H9 (cell line): ENCODE data around the gene MGA. TPM values are rescaled to one million over a fixed set of nuclear protein-coding genes. Genes with fewer than 3 reads are reported as not detected.

Source experiments
- DNase-seq: peaks from one replicate; pipeline ENCODE4 v3.0.0-alpha.2; 2017
- H2AFZ ChIP-seq: one replicate; pipeline ENCODE4 v1.6.1; 2013; ENCODE audit warnings: mild to moderate bottlenecking, low read length, control low read depth, moderate library complexity
- H2AK5ac ChIP-seq: 2 replicates; pipeline ENCODE4 v1.6.1; 2013; ENCODE audit warnings: low read length, control low read depth, mixed read lengths; ENCODE audit not compliant: insufficient read length
- H2BK120ac ChIP-seq: one replicate; pipeline ENCODE4 v1.6.1; 2013; ENCODE audit warnings: low read depth, mild to moderate bottlenecking, low read length, control low read depth, inconsistent platforms; ENCODE audit not compliant: poor library complexity, severe bottlenecking
- H2BK12ac ChIP-seq: 2 replicates; pipeline ENCODE4 v1.6.1; 2013; ENCODE audit warnings: low read length, control low read depth, mixed read lengths, low read depth; ENCODE audit not compliant: insufficient read length
- H2BK15ac ChIP-seq: 2 replicates; pipeline ENCODE4 v1.6.1; 2013; ENCODE audit warnings: low read depth, low read length, control low read depth
- H2BK20ac ChIP-seq: one replicate; pipeline ENCODE4 v1.6.1; 2013; ENCODE audit warnings: low read depth, mild to moderate bottlenecking, low read length, control low read depth, inconsistent platforms; ENCODE audit not compliant: poor library complexity, severe bottlenecking
- H2BK5ac ChIP-seq: 2 replicates; pipeline ENCODE4 v1.6.1; 2013; ENCODE audit warnings: low read length, control low read depth, mixed read lengths; ENCODE audit not compliant: insufficient read length
- H3K14ac ChIP-seq: 2 replicates; pipeline ENCODE4 v1.6.1; 2013; ENCODE audit warnings: low read length, control low read depth; ENCODE audit not compliant: insufficient read depth
- H3K18ac ChIP-seq: 2 replicates; pipeline ENCODE4 v1.6.1; 2013; ENCODE audit warnings: low read depth, mild to moderate bottlenecking, mixed read lengths, low read length, control low read depth; ENCODE audit not compliant: insufficient read length
- H3K23ac ChIP-seq: 2 replicates; pipeline ENCODE4 v1.6.1; 2013; ENCODE audit warnings: low read length, control low read depth, mixed read lengths, low read depth; ENCODE audit not compliant: insufficient read length
- H3K23me2 ChIP-seq: 2 replicates; pipeline ENCODE4 v1.6.1; 2013; ENCODE audit warnings: low read depth, mild to moderate bottlenecking, mixed read lengths, low read length, control low read depth; ENCODE audit not compliant: insufficient read length, poor library complexity, severe bottlenecking
- H3K27ac ChIP-seq: 2 replicates; pipeline ENCODE4 v1.5.1; 2013; ENCODE audit warnings: low read length, control low read depth, mixed read lengths, low read depth; ENCODE audit not compliant: insufficient read length
- H3K27me3 ChIP-seq: 2 replicates; pipeline ENCODE4 v1.6.1; 2013; ENCODE audit warnings: low read length, control low read depth, inconsistent platforms; ENCODE audit not compliant: insufficient read depth
- H3K4ac ChIP-seq: 2 replicates; pipeline ENCODE4 v1.6.1; 2013; ENCODE audit warnings: low read depth, mild to moderate bottlenecking, control low read depth, inconsistent platforms, low read length, moderate library complexity
- H3K4me1 ChIP-seq: 2 replicates; pipeline ENCODE4 v1.6.1; 2013; ENCODE audit warnings: low read length, control low read depth, inconsistent platforms; ENCODE audit not compliant: insufficient read depth
- H3K4me2 ChIP-seq: 2 replicates; pipeline ENCODE4 v1.6.1; 2013; ENCODE audit warnings: low read length, control low read depth, mixed read lengths; ENCODE audit not compliant: insufficient read length, insufficient read depth
- H3K56ac ChIP-seq: 2 replicates; pipeline ENCODE4 v1.6.1; 2013; ENCODE audit warnings: low read depth, mild to moderate bottlenecking, mixed read lengths, low read length, control low read depth; ENCODE audit not compliant: insufficient read length
- H3K79me1 ChIP-seq: 2 replicates; pipeline ENCODE4 v1.6.1; 2013; ENCODE audit warnings: low read depth, mild to moderate bottlenecking, moderate library complexity, low read length, control low read depth, inconsistent platforms; ENCODE audit not compliant: insufficient read depth, poor library complexity, severe bottlenecking
- H3K79me2 ChIP-seq: 2 replicates; pipeline ENCODE4 v1.6.1; 2013; ENCODE audit warnings: low read length, control low read depth, inconsistent platforms; ENCODE audit not compliant: insufficient read depth
- H3K9ac ChIP-seq: 2 replicates; pipeline ENCODE4 v1.6.1; 2013; ENCODE audit warnings: low read length, control low read depth, mixed read lengths; ENCODE audit not compliant: insufficient read length; ENCODE audit errors: extremely low read depth
- H3K9me3 ChIP-seq: one replicate; pipeline ENCODE4 v1.6.1; 2013; ENCODE audit warnings: low read depth, low read length, inconsistent platforms; ENCODE audit not compliant: control insufficient read depth
- H3T11ph ChIP-seq: one replicate; pipeline ENCODE4 v1.6.1; 2013; ENCODE audit warnings: mild to moderate bottlenecking, low read length, control low read depth, inconsistent platforms
- H4K20me1 ChIP-seq: one replicate; pipeline ENCODE4 v1.6.1; 2013; ENCODE audit not compliant: control insufficient read depth, insufficient read length, insufficient read depth
- H4K5ac ChIP-seq: 2 replicates; pipeline ENCODE4 v1.6.1; 2013; ENCODE audit warnings: low read depth, mild to moderate bottlenecking, mixed read lengths, low read length, control low read depth; ENCODE audit not compliant: insufficient read length
- H4K8ac ChIP-seq: replicated peaks from 2 replicates; pipeline ENCODE4 v1.6.1; 2013; ENCODE audit warnings: low read length, control low read depth, mixed read lengths, low read depth; ENCODE audit not compliant: insufficient read length
- H4K91ac ChIP-seq: 2 replicates; pipeline ENCODE4 v1.6.1; 2013; ENCODE audit warnings: low read depth, mild to moderate bottlenecking, moderate library complexity, mixed read lengths, low read length, control low read depth; ENCODE audit not compliant: insufficient read length
- H3K27ac Mint-ChIP-seq, 3 experiments: 2 replicates in 2 of 3; 3 replicates in 1 of 3; pipeline ENCODE4 v1.8.0; 2020 to 2021; ENCODE audit warnings: mixed read lengths in 3 of 3, mild to moderate bottlenecking in 1 of 3, moderate library complexity in 1 of 3
- H3K27me3 Mint-ChIP-seq: 2 replicates; pipeline ENCODE4 v1.8.0; 2021; ENCODE audit warnings: low read depth, mild to moderate bottlenecking, moderate library complexity, mixed read lengths
- H3K36me3 Mint-ChIP-seq, 3 experiments: 2 replicates in 2 of 3; 3 replicates in 1 of 3; pipeline ENCODE4 v1.8.0; 2020 to 2021; ENCODE audit warnings: low read depth in 3 of 3, mixed read lengths in 3 of 3; ENCODE audit not compliant: insufficient read depth in 1 of 3
- H3K4me1 Mint-ChIP-seq, 2 experiments: 2 replicates each; pipeline ENCODE4 v1.8.0; 2020; ENCODE audit warnings: mixed read lengths in 2 of 2
- H3K4me3 Mint-ChIP-seq, 2 experiments: 2 replicates in 1 of 2; 3 replicates in 1 of 2; pipeline ENCODE4 v1.8.0; 2020 to 2021; ENCODE audit warnings: mild to moderate bottlenecking in 2 of 2, mixed read lengths in 2 of 2, moderate library complexity in 1 of 2
- H3K9me3 Mint-ChIP-seq, 2 experiments: 2 replicates in 1 of 2; 3 replicates in 1 of 2; pipeline ENCODE4 v1.8.0; 2020; ENCODE audit warnings: mild to moderate bottlenecking in 2 of 2, mixed read lengths in 2 of 2, moderate library complexity in 1 of 2
- CTCF ChIP-seq: fragments of 200-600 bp; sonication (generic); conservative IDR thresholded peaks from 3 replicates; pipeline ENCODE4 v1.8.0; 2021; ENCODE audit warnings: antibody characterized with exemption, mild to moderate bottlenecking
- WGBS: extraction: QIAGEN DNeasy Blood & Tissue Kit; methylation state at CpG from one replicate; pipeline ENCODE4 v1.1.7; 2013; ENCODE audit warnings: missing lambda C conversion rate, low lambda C conversion rate, mixed read lengths; ENCODE audit not compliant: insufficient read length; ENCODE audit errors: extremely low coverage; 5-methylcytosine and 5-hydroxymethylcytosine counted together
- total RNA-seq: library from RNA; stranded (reverse); gene quantifications from 2 replicates; pipeline ENCODE4 v1.2.1, GENCODE V29; 2021

MGA gene
- total RNA-seq, 1 experiment from 2014 or later = 62.7 TPM

- no peak overlapping the region for H2BK20ac ChIP-seq
- Mint-ChIP-seq H3K4me1 (peaks cover 7% of the 10 kb centered on the region in 2 experiments; a peak in 3 of 4 replicates), H3K27me3 (peaks cover 3% of the 10 kb centered on the region), H3K27ac (no peak overlapping the region), H3K9me3 (no peaks in the 10 kb centered on the region), H3K4me3 (no peak overlapping the region), H3K36me3 (peaks cover 17 to 22% (median 19%) of the 10 kb centered on the region in 3 experiments)
- peaks cover 18% of the 10 kb centered on the region for H3K79me1 ChIP-seq
- no peak overlapping the region for H3K23ac ChIP-seq
- no peak overlapping the region for H2AK5ac ChIP-seq
- H3K4me2 ChIP-seq = no peak overlapping the region
- H2BK5ac ChIP-seq = no peak overlapping the region
- no peak overlapping the region for H4K91ac ChIP-seq
- H3T11ph ChIP-seq = no peak overlapping the region
- peaks cover 23% of the 10 kb centered on the region; the same call in 1 of the 2 replicates for H3K79me2 ChIP-seq
- no peak overlapping the region for H4K8ac ChIP-seq
- H3K23me2 ChIP-seq = peaks cover 7% of the 10 kb centered on the region
- no CpG with 5 or more reads among the region's 3 CpGs for WGBS
- no peaks in the 10 kb centered on the region for H3K27me3 ChIP-seq
- DNase-seq = no peak
- no peak overlapping the region for H3K9ac ChIP-seq
- H3K14ac ChIP-seq = no peak overlapping the region
- no peaks in the 10 kb centered on the region for H3K9me3 ChIP-seq
- H2BK15ac ChIP-seq = no peak overlapping the region
- no peaks in the 10 kb centered on the region; the same call in 1 of the 2 replicates for H3K4me1 ChIP-seq
- no peak overlapping the region for H3K4ac ChIP-seq
- no peak overlapping the region for H2AFZ ChIP-seq
- no peak overlapping the region for H3K27ac ChIP-seq
- no peak overlapping the region for H2BK120ac ChIP-seq
- no peak overlapping the region for H2BK12ac ChIP-seq
- H4K20me1 ChIP-seq = no peaks in the 10 kb centered on the region
- no peak overlapping the region for H3K18ac ChIP-seq
- H3K56ac ChIP-seq = no peak overlapping the region
- no peak for TF ChIP-seq CTCF
- no peak overlapping the region for H4K5ac ChIP-seq
These were observed 6.2 kb downstream of the MGA start for GRCh38 chr15:41666353-41666920.
